Nasal cavity respiratory epithelium epithelial cell of viscerocranial mucosa (primary cell): Measurements from ENCODE around the gene OR2T2. TPM values are rescaled to one million over a fixed set of nuclear protein-coding genes. Genes with fewer than 3 reads are reported as not detected.

ENCODE experiments used
- total RNA-seq: library from RNA; depleted of rRNA; stranded (reverse); fragments of >200 nt; gene quantifications from 2 replicates; pipeline ENCODE4 v1.2.3, GENCODE V29; 2014

The OR2T2 gene
- total RNA-seq, result not detected in 2 replicates

GRCh38 chr1:248445399-248445798 lies at the start of gene OR2T2:
TSS of gene OR2T2 (plus strand) at chr1:248445637. CDS start at chr1:248452798, 7,161 bp downstream.

DNA sequence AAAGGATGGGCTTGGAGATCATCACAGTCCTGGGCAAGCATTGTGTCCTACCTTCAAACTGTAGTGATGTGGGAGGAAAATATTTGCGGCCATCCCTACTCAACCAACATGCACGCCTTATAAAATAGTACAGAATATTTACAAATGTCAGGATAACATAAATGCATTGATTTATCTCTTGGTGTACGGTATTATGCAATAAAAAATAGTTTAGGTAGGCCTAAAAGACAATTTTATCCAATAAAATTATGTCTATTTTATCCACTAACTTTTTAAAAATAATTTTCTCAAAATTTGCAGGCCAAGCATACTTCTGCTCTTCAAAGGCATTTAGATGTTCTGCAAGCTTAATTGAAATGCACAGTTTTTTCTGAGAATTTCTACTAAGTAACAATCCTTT lies 42.7 kb upstream of the OR2T2 start, which contains the start of gene OR2T1:
Gene OR2T1 (plus strand): TSS at position 301 of the 400 bp plus-strand sequence. CDS start 3,100 bp downstream, outside the sequence.

GRCh38 chr1:248473051-248473450 lies 27.6 kb downstream of the OR2T2 start, which contains the start of gene OR2T3:
TSS of gene OR2T3 (plus strand) at chr1:248473351. CDS start at chr1:248473351, 0 bp downstream.

GRCh38 chr1:248488289-248488688 lies 42.9 kb downstream of the OR2T2 start, which contains the start of gene OR2T5:
TSS of gene OR2T5 (plus strand) at chr1:248488589. CDS start at chr1:248488589, 0 bp downstream.

Other genes with a start within 250 kb of the OR2T2 start
- not detected in 2 replicates for gene OR2M3, start 248.4 kb upstream of the OR2T2 start, total RNA-seq
- gene OR2M4, start 214.2 kb upstream of the OR2T2 start, total RNA-seq, result not detected in 2 replicates
- gene OR2T33, start 167.7 kb upstream of the OR2T2 start, total RNA-seq, result not detected in 2 replicates
- gene OR2T12, start 142.2 kb upstream of the OR2T2 start, total RNA-seq, result not detected in 2 replicates
- gene OR2M7, start 121.1 kb upstream of the OR2T2 start, total RNA-seq, result not detected in 2 replicates
- not detected in 2 replicates for gene OR14C36, start 96.9 kb upstream of the OR2T2 start, total RNA-seq
- not detected in 2 replicates for gene OR2T4, start 84.0 kb upstream of the OR2T2 start, total RNA-seq
- not detected in 2 replicates for gene OR2T6, start 69.9 kb upstream of the OR2T2 start, total RNA-seq
- not detected in 2 replicates for gene OR2T1, start 42.6 kb upstream of the OR2T2 start, total RNA-seq
- gene OR2T3, start 27.7 kb downstream of the OR2T2 start, total RNA-seq, result not detected in 2 replicates
- not detected in 2 replicates for gene OR2T5, start 43.0 kb downstream of the OR2T2 start, total RNA-seq
- gene OR2G6, start 62.4 kb downstream of the OR2T2 start, total RNA-seq, result not detected in 2 replicates
- gene OR2T29, start 117.1 kb downstream of the OR2T2 start, total RNA-seq, result not detected in 2 replicates
- not detected in 2 replicates for gene OR2T34, start 129.1 kb downstream of the OR2T2 start, total RNA-seq
- not detected in 2 replicates for gene OR2T10, start 152.1 kb downstream of the OR2T2 start, total RNA-seq
- gene OR2T11, start 189.5 kb downstream of the OR2T2 start, total RNA-seq, result not detected in 2 replicates
- gene OR2T35, start 199.6 kb downstream of the OR2T2 start, total RNA-seq, result not detected in 2 replicates
- gene OR2T27, start 209.9 kb downstream of the OR2T2 start, total RNA-seq, result not detected in 2 replicates